K562 (cell line): ENCODE data around the gene HPX. TPM values are rescaled to one million over a fixed set of nuclear protein-coding genes. Genes with fewer than 3 reads are reported as not detected.
A peak's percentile ranks its signal among the peaks of the same experiment; 100 is the strongest.

Source experiments
- ATAC-seq: fragments of 200-7000 bp; cut with Tn5 transposase; 3 replicates; pipeline ENCODE4 v1.9.1; 2020; ENCODE audit warnings: moderate library complexity
- BruUV-seq: library from RNA; stranded (reverse); fragments of 400-500 nt; replicated peaks from 2 replicates; lab custom pipeline; 2021; lab: Mats Ljungman, UMichigan
- CTCF ChIA-PET: fragments of 300-600 bp; formaldehyde crosslinking; extraction: SDS; loops from one replicate; lab custom pipeline; 2021; ENCODE audit warnings: low intra/inter-chr PET ratio; lab: Yijun Ruan, JAX
- POLR2A ChIA-PET: fragments of 300-600, 350-650 bp; sonication (Branson Sonifier 250); formaldehyde crosslinking; extraction: SDS; loops from one replicate; lab custom pipeline; 2021; ENCODE audit warnings: antibody characterized with exemption, inconsistent platforms; lab: Yijun Ruan, JAX
- DNase-seq, 4 experiments: peaks; one replicate each; pipeline versions ENCODE4 v3.0.0 to v3.0.0-alpha.2; 2011 to 2018; ENCODE audit warnings: low spot score in 3 of 4, mixed read lengths in 3 of 4; ENCODE audit errors: extremely low read depth in 1 of 4
- FAIRE-seq: peaks from 2 replicates; lab custom pipeline; 2011; peaks lifted over from hg19 to GRCh38; lab: Jason Lieb, UNC
- H2AFZ ChIP-seq: 2 replicates; pipeline ENCODE4 v1.6.0; 2011; ENCODE audit warnings: low read depth, low read length, control low read depth, inconsistent platforms
- H3K27ac ChIP-seq: fragments of 200-600 bp; 3 replicates; pipeline ENCODE4 v1.8.0; 2011; ENCODE audit warnings: low read depth, mild to moderate bottlenecking, control low read depth, inconsistent platforms, low read length, moderate library complexity, mixed read lengths; ENCODE audit errors: extremely low read depth
- H3K27me3 ChIP-seq, 2 experiments: fragments of 300-600 bp in 1 of 2; 2 replicates in 1 of 2; 3 replicates in 1 of 2; pipeline versions ENCODE4 v1.6.0 to v1.8.0; 2011; ENCODE audit warnings: inconsistent platforms in 2 of 2, low read length in 2 of 2, mild to moderate bottlenecking in 1 of 2, mixed read lengths in 1 of 2, moderate library complexity in 1 of 2; ENCODE audit not compliant: control insufficient read depth in 2 of 2, insufficient read depth in 2 of 2
- H3K36me3 ChIP-seq: fragments of 300-600 bp; 3 replicates; pipeline ENCODE4 v1.8.0; 2011; ENCODE audit warnings: mild to moderate bottlenecking, low read length, inconsistent platforms; ENCODE audit not compliant: control insufficient read depth, insufficient read depth
- H3K4me1 ChIP-seq, 2 experiments: fragments of 200-600 bp in 1 of 2; replicated peaks in 1 of 2; 2 replicates in 1 of 2; 3 replicates in 1 of 2; pipeline versions ENCODE4 v1.5.1 to v1.8.0; 2011; ENCODE audit warnings: inconsistent platforms in 2 of 2, low read length in 2 of 2, mild to moderate bottlenecking in 1 of 2, mixed read lengths in 1 of 2, moderate library complexity in 1 of 2; ENCODE audit not compliant: control insufficient read depth in 2 of 2, insufficient read depth in 2 of 2
- H3K4me2 ChIP-seq: 2 replicates; pipeline ENCODE4 v1.6.1; 2011; ENCODE audit warnings: low read length, control low read depth, inconsistent platforms, mixed read lengths; ENCODE audit not compliant: insufficient read depth
- H3K4me3 ChIP-seq: fragments of 200-600 bp; sonication (generic), shearing (Covaris generic); 2 replicates; pipeline ENCODE4 v1.5.1; 2016; ENCODE audit warnings: control low read depth, inconsistent platforms
- H3K79me2 ChIP-seq: fragments of 200-600 bp; 3 replicates; pipeline ENCODE4 v1.8.0; 2011; ENCODE audit warnings: low read length, inconsistent platforms; ENCODE audit not compliant: control insufficient read depth, insufficient read depth
- H3K9ac ChIP-seq, 2 experiments: 2 replicates each; pipeline versions ENCODE4 v1.6.0 to v1.6.1; 2011; ENCODE audit warnings: low read depth in 2 of 2, low read length in 2 of 2, control low read depth in 1 of 2, inconsistent platforms in 1 of 2, mild to moderate bottlenecking in 1 of 2, mixed read lengths in 1 of 2; ENCODE audit not compliant: insufficient read depth in 1 of 2
- H3K9me1 ChIP-seq: one replicate; pipeline ENCODE4 v1.6.0; 2011; ENCODE audit warnings: inconsistent platforms, mild to moderate bottlenecking, low read length, moderate library complexity; ENCODE audit not compliant: control insufficient read depth, insufficient read depth
- H3K9me3 ChIP-seq: replicated peaks from 2 replicates; pipeline ENCODE4 v1.5.1; 2011; ENCODE audit warnings: low read depth, low read length, inconsistent platforms; ENCODE audit not compliant: control insufficient read depth, insufficient read depth
- H4K20me1 ChIP-seq: replicated peaks from 2 replicates; pipeline ENCODE4 v1.6.1; 2011; ENCODE audit warnings: low read length, inconsistent platforms, mixed read lengths; ENCODE audit not compliant: control insufficient read depth, insufficient read depth
- ID3 ChIP-seq, 2 experiments: fragments of 250-450 bp in 1 of 2; fragments of 450-650 bp in 1 of 2; sonication (Bioruptor Pico) in 1 of 2; IDR thresholded peaks; 2 replicates each; pipeline versions ENCODE4 v1.6.1 to v1.8.0; 2016 to 2021; ENCODE audit warnings: mild to moderate bottlenecking in 2 of 2, moderate library complexity in 2 of 2, missing compliant biosample characterization in 1 of 2, missing genetic modification characterization in 1 of 2
- MAFK ChIP-seq: IDR thresholded peaks from 2 replicates; pipeline ENCODE4 v1.6.1; 2011; ENCODE audit warnings: low read length, improper control_type of control experiment
- MTA3 ChIP-seq: fragments of 450-650 bp; formaldehyde crosslinking; IDR thresholded peaks from 2 replicates; pipeline ENCODE4 v1.6.1; 2017; ENCODE audit warnings: mild to moderate bottlenecking, borderline replicate concordance
- NR2C1 ChIP-seq, 2 experiments: fragments of 450-650 bp; IDR thresholded peaks; 2 replicates each; pipeline ENCODE4 v1.6.1; 2017; ENCODE audit warnings: mild to moderate bottlenecking in 2 of 2, antibody characterized with exemption in 1 of 2, inconsistent platforms in 1 of 2, missing compliant biosample characterization in 1 of 2, missing genetic modification characterization in 1 of 2
- RFX1 ChIP-seq: fragments of 450-650 bp; IDR thresholded peaks from 2 replicates; pipeline ENCODE4 v1.6.1; 2016; ENCODE audit warnings: mild to moderate bottlenecking, moderate library complexity
- WGBS: fragments of 100-300 bp; shearing (Covaris generic); methylation state at CpG from one replicate; pipeline ENCODE4 v1.1.6; 2016; ENCODE audit warnings: low coverage, mixed read lengths; ENCODE audit not compliant: insufficient coverage; ENCODE audit errors: missing lambda C conversion rate; 5-methylcytosine and 5-hydroxymethylcytosine counted together
- in situ Hi-C: fragments of 300-500 bp; cut with MboI; formaldehyde crosslinking; loops from 4 replicates; pipeline ENCODE4 v1.15.0; 2018; ENCODE audit warnings: inconsistent platforms, mixed read lengths
- intact Hi-C: fragments of 100-400 bp; cut with micrococcal nuclease; formaldehyde crosslinking; loops from 2 replicates; pipeline ENCODE4 v1.14.2; 2022
- polyA plus RNA-seq, 8 experiments: library from polyadenylated mRNA; depleted of rRNA in 4 of 8; stranded (reverse) in 5 of 8; unstranded in 3 of 8; fragments of >200 nt; fragmentation: Nextera tagmentation in 2 of 8; fragmentation: Illumina TruSeq in 1 of 8; extraction: Ambion mirVana in 2 of 8; extraction: Trizol in 1 of 8; gene quantifications; 2 replicates each; pipeline versions ENCODE4 v1.2.1 to v1.2.3, GENCODE V29; 2011 to 2014; ENCODE audit warnings: inconsistent platforms in 1 of 8, missing spikeins in 1 of 8
- total RNA-seq, 7 experiments: library from RNA; depleted of rRNA in 6 of 7; stranded (reverse); fragments of >200 nt in 6 of 7; fragmentation: Illumina TruSeq in 2 of 7; extraction: Trizol in 2 of 7; gene quantifications; 2 replicates each; pipeline versions ENCODE4 v1.2.1 to v1.2.3, GENCODE V29; 2011 to 2021; ENCODE audit warnings: low replicate concordance in 1 of 7

Gene HPX
- total and polyA plus RNA-seq, 9 of the 15 experiments (the other 6 are each of a cell fraction or from before 2014, with no cell fraction given) = 0.12 to 1.2 (median 0.49) TPM; not detected in 1

DNA sequence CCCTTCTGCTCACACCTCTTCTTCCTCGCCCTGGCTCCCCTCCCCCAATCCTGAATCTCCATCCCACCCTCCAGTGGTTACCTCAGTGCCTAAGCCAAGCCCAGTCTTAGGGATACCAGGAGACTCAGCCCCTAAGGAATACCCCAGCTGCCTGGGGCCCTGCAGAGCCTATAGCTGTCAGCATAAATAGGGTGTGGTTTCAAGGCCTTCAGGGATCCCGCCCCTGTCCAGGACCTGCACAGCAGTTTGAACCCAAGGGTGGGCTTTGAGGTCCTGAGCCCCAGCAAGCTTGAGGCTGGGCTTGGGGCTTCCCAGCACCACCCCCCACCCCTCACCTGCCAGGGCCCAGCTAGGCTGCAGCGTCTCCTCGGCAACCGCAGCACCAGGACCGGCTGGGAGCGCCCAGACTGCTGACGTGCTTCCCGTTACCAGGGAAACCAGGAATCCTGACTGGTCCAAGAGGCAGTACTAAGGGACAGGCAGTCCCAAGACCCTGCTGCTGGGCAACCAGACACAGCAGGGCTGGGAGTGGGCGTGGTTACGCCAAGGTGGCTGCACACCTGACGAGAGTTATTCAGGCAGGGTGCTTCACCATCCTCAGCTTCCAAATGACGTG lies 35.6 kb downstream of the HPX start:
- H3K9me1 ChIP-seq = no peaks in the 10 kb centered on the region
- H3K79me2 ChIP-seq = no peaks in the 10 kb centered on the region
- no peak for ATAC-seq
- H4K20me1 ChIP-seq = 0 out of 2 replicates have a peak, but pooled peaks cover 3% of the 10 kb centered on the region
- POLR2A ChIA-PET = interaction anchor here (0.6 kb wide), 1 partner anchor 15 kb away, joined by 3 read pairs; the partner anchor contains the start of gene SMPD1
- no peaks in the 10 kb centered on the region for H3K36me3 ChIP-seq
- H3K9me3 ChIP-seq = no peaks in the 10 kb centered on the region
- H3K4me1 ChIP-seq = peaks cover 0 to 7% of the 10 kb centered on the region in 2 experiments; a peak in 3 of 5 replicates
- TF ChIP-seq ID3 (CRISPR knock-in tag; IDR thresholded peaks at IDR 0.05) (no peak), ID3 (tag; IDR thresholded peaks at IDR 0.05) (no peak), MTA3 (no peak), NR2C1 (IDR thresholded peaks at IDR 0.05) (no peak), NR2C1 (tag; IDR thresholded peaks at IDR 0.05) (no peak), MAFK (no peak), RFX1 (peak; percentile 65; the same call in 1 of the 2 replicates)
- TF ChIP-seq, all 486 proteins: peak for 1
- BruUV-seq = no TSS peak
- Histone ChIP-seq H2AFZ (no peak overlapping the region), H3K27ac (no peak overlapping the region), H3K4me2 (no peak overlapping the region), H3K9ac (no peak overlapping the region), H3K27me3 (peaks cover 21 to 56% of the 10 kb centered on the region in 2 experiments; a peak in 4 of 5 replicates), H3K4me3 (no peak overlapping the region)
- FAIRE-seq = no peak
- WGBS = 18% methylated on average over 13 of the region's 13 CpGs
- in situ Hi-C loops = no loop called here
- intact Hi-C loops = no loop called here
- CTCF ChIA-PET = no interaction called here
- DNase-seq = no peak
